HG03354 (cell line): ENCODE data around the gene FEM1C.

ENCODE experiments used
- ATAC-seq: cut with Tn5 transposase; IDR thresholded peaks from one replicate; pipeline ENCODE4 v1.9.1; 2021; ENCODE audit warnings: mild to moderate bottlenecking; ENCODE audit not compliant: unreplicated experiment, poor library complexity, severe bottlenecking

The FEM1C gene, protein sequence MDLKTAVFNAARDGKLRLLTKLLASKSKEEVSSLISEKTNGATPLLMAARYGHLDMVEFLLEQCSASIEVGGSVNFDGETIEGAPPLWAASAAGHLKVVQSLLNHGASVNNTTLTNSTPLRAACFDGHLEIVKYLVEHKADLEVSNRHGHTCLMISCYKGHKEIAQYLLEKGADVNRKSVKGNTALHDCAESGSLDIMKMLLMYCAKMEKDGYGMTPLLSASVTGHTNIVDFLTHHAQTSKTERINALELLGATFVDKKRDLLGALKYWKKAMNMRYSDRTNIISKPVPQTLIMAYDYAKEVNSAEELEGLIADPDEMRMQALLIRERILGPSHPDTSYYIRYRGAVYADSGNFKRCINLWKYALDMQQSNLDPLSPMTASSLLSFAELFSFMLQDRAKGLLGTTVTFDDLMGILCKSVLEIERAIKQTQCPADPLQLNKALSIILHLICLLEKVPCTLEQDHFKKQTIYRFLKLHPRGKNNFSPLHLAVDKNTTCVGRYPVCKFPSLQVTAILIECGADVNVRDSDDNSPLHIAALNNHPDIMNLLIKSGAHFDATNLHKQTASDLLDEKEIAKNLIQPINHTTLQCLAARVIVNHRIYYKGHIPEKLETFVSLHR

GRCh38 chr5:115544436-115545350, at the start of gene FEM1C:
Gene FEM1C (minus strand): TSS chr5:115544775. CDS start chr5:115543493, 1,282 bp downstream.
- peak; percentile 96 for ATAC-seq

DNA sequence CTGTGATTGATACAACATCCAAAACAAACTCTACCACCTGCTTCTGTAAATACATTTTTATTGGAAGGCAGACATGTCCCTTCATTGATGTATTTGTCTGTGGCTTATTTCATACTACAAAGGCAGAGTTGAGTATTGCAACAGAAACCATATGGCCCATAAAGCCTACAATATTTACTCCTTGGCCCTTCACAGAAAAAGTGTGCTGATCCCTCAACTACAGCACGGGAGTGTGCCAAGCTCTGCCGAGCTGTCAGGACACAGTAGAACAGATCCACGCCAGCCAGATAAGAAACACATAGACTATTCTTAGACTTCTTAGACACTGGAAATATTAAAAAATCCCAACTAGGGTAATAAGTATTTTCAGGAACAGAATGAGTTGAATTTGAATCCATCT, 44.5 kb upstream of the FEM1C start:
- no peak for ATAC-seq

DNA sequence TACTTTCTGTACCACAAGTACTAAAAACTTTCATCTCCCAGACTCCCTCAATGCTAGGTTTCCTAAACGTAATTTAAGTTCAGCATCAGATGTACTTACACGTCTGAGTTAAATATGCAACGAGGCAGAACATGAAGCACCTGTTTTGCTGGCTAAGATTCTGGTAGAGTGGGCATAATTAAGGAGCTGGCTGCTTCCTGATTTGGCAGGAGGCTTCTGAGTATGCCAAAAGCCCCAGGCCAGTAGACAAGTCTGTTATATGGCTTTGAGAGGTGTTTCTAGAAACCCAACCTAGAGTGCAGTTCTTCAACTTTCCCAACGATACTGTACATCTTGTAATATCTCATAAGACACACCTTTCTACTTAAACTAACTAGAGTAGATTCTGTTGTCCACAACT, 44.1 kb upstream of the FEM1C start:
- no peak for ATAC-seq

DNA sequence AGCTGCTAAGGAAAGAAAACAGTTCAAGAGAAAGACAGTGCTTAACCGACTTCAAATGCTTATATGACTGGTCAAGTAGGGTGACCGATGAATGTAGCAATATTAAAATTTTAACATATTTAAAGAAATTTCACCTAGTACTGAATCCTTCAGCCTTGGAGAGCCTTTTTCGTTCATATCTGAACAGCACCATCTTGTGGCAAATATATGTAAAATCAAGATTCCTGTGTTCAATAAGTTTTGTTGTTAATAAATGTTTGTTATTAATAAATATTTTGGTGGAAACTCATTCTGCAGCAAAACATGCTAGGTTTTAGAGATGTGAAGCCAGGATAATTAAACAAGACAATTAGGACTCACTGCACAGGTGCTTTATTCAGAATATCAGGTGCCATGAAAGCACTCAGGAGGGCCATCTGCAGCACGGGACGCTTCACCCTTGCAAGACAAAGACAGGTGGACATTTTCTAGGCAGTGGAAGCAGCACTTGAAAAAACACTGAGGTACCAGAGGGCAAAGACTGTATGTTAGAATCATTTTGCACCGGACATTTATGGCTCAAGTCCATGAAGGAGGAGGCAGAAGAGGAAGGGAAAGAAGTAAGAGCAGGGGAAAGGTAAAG, 42.1 kb upstream of the FEM1C start:
- ATAC-seq, result peak; percentile 53

DNA sequence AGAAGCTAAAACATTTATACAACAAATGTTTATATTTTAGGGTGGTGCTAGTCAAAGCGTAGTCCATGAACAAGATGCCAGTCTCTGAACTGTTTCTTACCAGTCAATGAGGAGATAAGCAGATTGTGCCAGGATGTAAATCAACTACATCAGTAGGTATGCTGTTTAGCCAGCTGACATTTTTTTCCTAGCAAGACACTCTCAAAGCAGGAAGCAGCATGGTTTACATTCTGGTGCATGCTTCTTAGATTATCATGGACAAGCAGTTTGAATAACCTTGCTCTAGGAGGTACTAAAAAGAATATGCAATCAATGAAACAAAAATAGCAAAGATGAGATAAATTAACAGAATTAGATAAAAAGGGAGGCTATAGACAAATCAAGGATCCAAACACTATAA, 40.7 kb upstream of the FEM1C start:
- ATAC-seq, result no peak

GRCh38 chr5:115584501-115584900, 39.9 kb upstream of the FEM1C start:
- ATAC-seq, result no peak

- no peak for ATAC-seq
These were observed 38.9 kb upstream of the FEM1C start for GRCh38 chr5:115583474-115583873.

DNA sequence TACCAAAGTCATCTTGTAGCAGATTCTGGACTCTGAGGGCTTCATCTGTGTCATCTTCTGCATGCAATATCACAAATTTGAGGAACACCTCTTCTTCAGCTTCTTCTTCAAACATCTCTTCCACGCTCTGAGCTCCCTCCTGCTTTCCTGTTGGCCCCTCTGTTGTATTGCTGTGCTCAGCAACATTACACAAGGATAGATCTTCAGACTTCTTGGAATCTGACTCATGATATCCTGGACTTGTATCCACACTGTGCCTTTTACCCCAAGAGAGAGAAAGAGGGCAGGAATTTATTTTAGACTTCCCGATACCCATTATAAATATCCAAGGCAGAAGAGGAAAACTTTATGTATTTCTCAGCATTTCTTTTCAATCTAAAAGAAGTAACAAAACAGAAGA, 36.4 kb upstream of the FEM1C start:
- ATAC-seq, result no peak

- ATAC-seq, result peak; percentile 76
These were observed 35.2 kb upstream of the FEM1C start for GRCh38 chr5:115579747-115580173.

- no peak for ATAC-seq
These were observed 34.6 kb upstream of the FEM1C start for GRCh38 chr5:115579216-115579615.

DNA sequence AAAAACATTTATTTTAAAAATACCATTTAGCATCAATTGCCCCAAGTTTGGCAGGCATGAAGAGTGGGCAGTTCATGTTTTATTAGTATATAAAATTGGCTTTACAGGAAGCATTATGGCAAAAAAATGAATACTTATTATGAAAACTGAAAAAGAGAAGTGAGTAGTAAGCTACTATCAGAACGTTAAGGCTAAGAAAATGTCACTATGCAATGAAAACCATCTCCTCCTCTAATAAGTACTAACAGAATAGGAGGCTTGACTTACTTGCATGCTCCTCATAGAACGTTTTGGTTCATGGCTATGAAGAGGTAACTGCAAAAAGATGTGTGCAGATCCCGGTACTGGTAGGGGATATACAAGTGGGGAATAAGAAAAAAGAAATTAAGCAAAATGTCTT, 34.1 kb upstream of the FEM1C start:
- peak; percentile 62 for ATAC-seq

GRCh38 chr5:115577741-115578140, 33.2 kb upstream of the FEM1C start:
- ATAC-seq, result no peak

DNA sequence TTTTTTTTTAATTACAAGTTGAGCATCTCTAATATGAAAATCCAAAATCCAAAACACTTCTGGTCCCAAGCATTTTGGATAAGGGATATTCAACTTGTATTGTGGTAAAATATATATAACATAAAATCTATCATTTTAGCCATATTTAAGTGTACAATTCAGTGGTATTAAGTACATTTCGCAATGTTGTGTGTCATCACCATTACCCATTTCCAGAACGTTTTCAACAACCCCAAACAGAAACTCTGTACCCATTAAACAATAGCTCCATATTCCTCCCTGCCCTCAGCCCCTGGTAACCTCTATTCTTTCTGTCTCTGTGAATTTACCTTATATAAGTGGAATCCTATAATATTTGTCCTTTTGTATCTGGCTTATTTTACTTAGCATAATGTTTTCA, 32.8 kb upstream of the FEM1C start:
- no peak for ATAC-seq

DNA sequence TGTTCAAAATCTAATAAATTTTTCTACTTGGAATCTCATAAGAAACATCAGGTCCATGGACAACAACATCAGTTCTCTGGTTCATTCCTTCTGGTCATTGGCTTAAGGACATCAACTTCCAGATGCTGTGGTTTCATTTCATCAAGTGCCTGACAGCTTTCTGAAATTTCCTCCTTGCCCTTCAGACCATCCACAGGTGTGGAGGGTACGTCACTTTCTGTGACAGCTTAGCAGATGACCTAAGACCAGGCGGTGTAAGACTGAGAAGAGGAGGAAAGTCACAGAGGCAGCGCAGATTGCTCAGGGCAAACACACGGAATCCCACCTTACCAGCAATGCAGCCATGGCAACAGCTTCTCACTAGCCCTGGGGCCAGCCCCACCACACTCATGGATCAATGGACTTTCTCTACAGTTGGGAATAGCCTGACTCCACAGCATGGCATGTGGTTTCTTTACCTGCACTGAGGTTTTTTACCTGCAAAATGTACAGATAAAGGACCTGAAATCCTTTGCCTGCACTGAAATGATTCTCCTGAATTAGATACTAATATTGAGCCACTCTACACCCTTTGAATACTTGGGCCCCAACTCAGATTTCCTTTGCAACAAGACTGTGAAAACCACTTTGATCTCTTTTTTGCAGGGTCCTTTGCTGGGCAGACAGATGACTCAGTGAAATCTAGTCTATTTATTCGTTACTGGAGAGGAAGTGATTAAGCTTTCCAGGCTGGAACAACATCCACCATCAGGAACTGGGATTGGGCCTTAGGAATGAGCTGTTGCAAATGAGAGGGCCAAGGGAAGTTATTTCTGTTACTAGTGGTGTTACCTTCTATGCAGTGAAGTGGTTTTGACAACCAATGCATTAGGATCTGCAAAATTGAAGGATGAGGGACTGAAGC, 30.8 kb upstream of the FEM1C start:
- ATAC-seq, result peak; percentile 52

- ATAC-seq, result no peak
These were observed 28.6 kb upstream of the FEM1C start for GRCh38 chr5:115573133-115573532.

DNA sequence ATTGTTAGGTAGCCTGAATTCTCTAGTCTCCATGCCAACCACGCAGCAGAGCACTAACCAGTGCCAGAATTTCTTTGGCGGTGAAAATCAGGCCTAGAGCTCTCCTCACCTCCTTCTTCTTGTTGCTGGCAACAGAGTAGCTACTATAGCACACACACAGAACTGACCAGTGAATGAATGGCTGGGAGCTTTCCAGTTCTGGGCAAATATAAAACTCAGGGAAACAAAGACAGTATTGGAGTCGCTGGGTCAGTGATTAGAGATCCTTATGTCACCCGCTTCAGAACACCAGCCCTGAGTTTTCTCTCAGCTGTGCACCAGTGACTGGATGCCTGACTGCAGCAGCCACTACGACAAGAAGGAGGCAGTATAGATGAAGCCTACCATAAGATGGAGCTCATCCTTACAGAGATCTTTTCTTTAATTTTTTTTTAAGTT, 26.9 kb upstream of the FEM1C start:
- ATAC-seq, result no peak

- no peak for ATAC-seq
These were observed 24.1 kb upstream of the FEM1C start for GRCh38 chr5:115568668-115569067.

DNA sequence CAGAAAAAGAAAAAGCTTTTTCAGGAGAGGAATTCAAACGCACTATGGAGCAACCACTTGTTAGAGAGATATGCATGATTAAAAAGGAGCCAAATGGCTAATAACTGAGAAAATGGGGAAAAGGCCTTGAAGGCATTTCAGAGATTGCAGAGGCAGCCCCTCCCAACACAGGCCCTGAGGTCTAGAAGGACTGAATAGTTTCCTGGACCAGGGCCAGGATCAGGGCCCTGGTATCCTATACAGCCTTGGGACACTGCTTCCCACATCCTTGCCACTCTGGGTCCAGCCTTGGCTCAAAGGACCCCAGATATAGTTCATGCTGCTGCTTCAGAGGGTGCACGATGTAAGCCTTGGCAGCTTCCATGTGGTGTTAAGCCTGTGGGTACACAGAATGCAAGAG, 20.7 kb upstream of the FEM1C start:
- no peak for ATAC-seq

GRCh38 chr5:115561176-115561575, 16.6 kb upstream of the FEM1C start:
- ATAC-seq, result no peak
